ENCODE results near the gene CEACAM19. TPM values are rescaled to one million over a fixed set of nuclear protein-coding genes. Genes with fewer than 3 reads are reported as not detected.
A peak's percentile ranks its signal among the peaks of the same experiment; 100 is the strongest.

The CEACAM19 gene
- polyA plus RNA-seq, 3 donors: 7.6 TPM; not detected in 2

DNA sequence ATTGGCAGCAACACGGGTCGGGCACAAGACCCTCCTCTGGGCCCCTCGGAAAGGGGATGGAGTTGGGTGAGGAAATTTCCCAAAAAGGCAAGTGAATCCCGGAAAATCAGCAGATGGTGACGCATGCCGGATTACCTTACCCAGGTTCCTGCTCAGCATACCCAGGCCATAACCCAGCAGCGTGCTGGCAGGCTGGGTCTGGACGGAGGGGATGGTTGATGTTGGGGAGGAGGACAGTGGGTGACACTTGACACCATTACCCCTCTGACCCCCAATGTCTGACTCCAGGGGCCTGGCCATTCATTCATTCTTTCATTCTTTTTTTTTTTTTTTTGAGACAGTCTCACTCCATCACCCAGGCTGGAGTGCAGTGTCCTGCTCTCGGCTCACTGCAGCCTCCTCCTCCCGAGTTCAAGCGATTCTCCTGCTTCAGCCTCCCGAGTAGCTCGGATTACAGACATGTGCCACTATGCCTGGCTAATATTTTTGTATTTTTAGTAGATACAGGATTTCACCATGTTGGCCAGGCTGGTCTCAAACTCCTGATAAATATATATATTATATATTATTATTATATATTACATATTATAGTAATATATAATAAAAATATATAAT, 26.8 kb upstream of the CEACAM19 start:
- H3K27me3 Mint-ChIP-seq (ENCODE audit: low read depth in 3 of 3): peaks cover 3 to 10% (median 6%) of the 10 kb centered on the region in 3 donors
- no peak for TF ChIP-seq CTCF (IDR thresholded peaks at IDR 0.05)
- peaks cover 23 to 33% of the 10 kb centered on the region in 2 donors for H3K36me3 Mint-ChIP-seq
- peak overlapping the region; percentile 91 to 95 for H3K4me3 Mint-ChIP-seq
- Histone ChIP-seq H4K20me1 (ENCODE audit: insufficient read depth, low read length) (peaks cover 30% of the 10 kb centered on the region), H3K79me2 (ENCODE audit: insufficient read depth, low read length) (peaks cover 6% of the 10 kb centered on the region), H3K4me2 (replicated peaks; ENCODE audit: extremely low read depth, low read length, poor library complexity, severe bottlenecking) (peak overlapping the region; percentile 94), H2AFZ (ENCODE audit: insufficient read depth, low read depth, low read length, poor library complexity, severe bottlenecking) (peak overlapping the region; percentile 91), H3K4me1 (ENCODE audit: control insufficient read depth in 1 of 2, insufficient read depth in 2 of 2, low read length in 2 of 2) (peaks cover 10 to 15% of the 10 kb centered on the region in 2 donors), H3K27ac (ENCODE audit: low read depth in 1 of 2, low read length in 2 of 2) (peak overlapping the region in 1 of 2 donors; percentile 65), H3K9me3 (replicated peaks in 1 of 2; ENCODE audit: control insufficient read depth in 1 of 2, insufficient read depth in 1 of 2, low read length in 2 of 2) (no peaks in the 10 kb centered on the region), H3K4me3 (replicated peaks in 1 of 3; ENCODE audit: low read depth in 2 of 3, low read length in 3 of 3) (peak overlapping the region; percentile 65 to 78 (median 67)), H3K27me3 (ENCODE audit: control insufficient read depth in 2 of 2, insufficient read depth in 2 of 2, low read length in 2 of 2) (no peaks in the 10 kb centered on the region), H3K9ac (ENCODE audit: insufficient read depth, low read length, poor library complexity, severe bottlenecking) (peak overlapping the region; percentile 81), H3K36me3 (replicated peaks in 1 of 2; ENCODE audit: control insufficient read depth in 1 of 2, insufficient read depth in 2 of 2, low read length in 2 of 2) (peaks cover 14 to 18% of the 10 kb centered on the region in 2 donors)
- WGBS (ENCODE audit: insufficient coverage): 0% methylated on average over 4 of the region's 13 CpGs
- intact Hi-C loops (cut with micrococcal nuclease): no loop called here
- peaks cover 23% of the 10 kb centered on the region for H3K4me1 Mint-ChIP-seq
- peak overlapping the region; percentile 42 to 85 (median 71) for H3K27ac Mint-ChIP-seq
- no peaks in the 10 kb centered on the region for H3K9me3 Mint-ChIP-seq
- DNase-seq: peak in 1 of 3 donors; percentile 43

GRCh38 chr19:44645407-44646048, 25.8 kb upstream of the CEACAM19 start:
- H3K79me2 ChIP-seq (ENCODE audit: insufficient read depth, low read length): peaks cover 6% of the 10 kb centered on the region
- H3K4me2 ChIP-seq (replicated peaks; ENCODE audit: extremely low read depth, low read length, poor library complexity, severe bottlenecking): no peak overlapping the region

More at GRCh38 chr19:44645407-44646048, 25.8 kb upstream of the CEACAM19 start:
- Mint-ChIP-seq H3K4me3 (no peak overlapping the region), H3K27ac (no peak overlapping the region), H3K9me3 (no peaks in the 10 kb centered on the region), H3K36me3 (peaks cover 33 to 43% of the 10 kb centered on the region in 2 donors), H3K27me3 (ENCODE audit: low read depth in 3 of 3) (peaks cover 0 to 8% (median 6%) of the 10 kb centered on the region in 3 donors), H3K4me1 (peaks cover 23% of the 10 kb centered on the region)
- Histone ChIP-seq H3K4me1 (ENCODE audit: control insufficient read depth in 1 of 2, insufficient read depth in 2 of 2, low read length in 2 of 2) (peaks cover 10 to 15% of the 10 kb centered on the region in 2 donors), H2AFZ (ENCODE audit: insufficient read depth, low read depth, low read length, poor library complexity, severe bottlenecking) (no peak overlapping the region), H3K9ac (ENCODE audit: insufficient read depth, low read length, poor library complexity, severe bottlenecking) (no peak overlapping the region), H3K4me3 (replicated peaks in 1 of 3; ENCODE audit: low read depth in 2 of 3, low read length in 3 of 3) (no peak overlapping the region), H3K9me3 (replicated peaks in 1 of 2; ENCODE audit: control insufficient read depth in 1 of 2, insufficient read depth in 1 of 2, low read length in 2 of 2) (no peaks in the 10 kb centered on the region), H3K27me3 (ENCODE audit: control insufficient read depth in 2 of 2, insufficient read depth in 2 of 2, low read length in 2 of 2) (no peaks in the 10 kb centered on the region), H3K27ac (ENCODE audit: low read depth in 1 of 2, low read length in 2 of 2) (no peak overlapping the region), H4K20me1 (ENCODE audit: insufficient read depth, low read length) (peaks cover 30% of the 10 kb centered on the region), H3K36me3 (replicated peaks in 1 of 2; ENCODE audit: control insufficient read depth in 1 of 2, insufficient read depth in 2 of 2, low read length in 2 of 2) (peaks cover 24 to 28% of the 10 kb centered on the region in 2 donors)
- TF ChIP-seq CTCF (IDR thresholded peaks at IDR 0.05): no peak
- 97% methylated on average over 3 of the region's 8 CpGs for WGBS (ENCODE audit: insufficient coverage)
- DNase-seq: no peak
- intact Hi-C loops (cut with micrococcal nuclease): no loop called here

Data from CD14-positive monocyte (primary cell).